NCI-H526 (cell line): Measurements from ENCODE around the gene PICK1.
A peak's percentile ranks its signal among the peaks of the same experiment; 100 is the strongest.
"Not testable (repeated sequence)": the region's sequence is repeated elsewhere in the genome, so short reads cannot be mapped to it uniquely, and the experiment has no call there.

Experiments used
- DNase-seq, 2 experiments: peaks; one replicate each; lab custom pipeline; 2025; lab: John Stamatoyannopoulos, UW

The PICK1 gene

GRCh38 chr22:38030311-38031133 is 26.7 kb upstream of the PICK1 start:
- DNase-seq, result no peak

- no peak for DNase-seq
Measured at GRCh38 chr22:38031491-38031890, 25.7 kb upstream of the PICK1 start.

- no peak for DNase-seq
Measured at GRCh38 chr22:38032681-38033521, 24.3 kb upstream of the PICK1 start.

- DNase-seq, result no peak
Measured at GRCh38 chr22:38033522-38034277, 23.5 kb upstream of the PICK1 start.

- DNase-seq, result no peak
Measured at GRCh38 chr22:38034278-38034882, 22.8 kb upstream of the PICK1 start.

GRCh38 chr22:38034884-38035529 is 22.2 kb upstream of the PICK1 start:
- no peak for DNase-seq

- peak in 1 of 2 experiments; percentile 56 for DNase-seq
Measured at GRCh38 chr22:38035530-38035885, 21.7 kb upstream of the PICK1 start.

- DNase-seq, result no peak
Measured at GRCh38 chr22:38036392-38037062, 20.7 kb upstream of the PICK1 start.

- not testable (repeated sequence) for DNase-seq
Measured at GRCh38 chr22:38037367-38038150, 19.6 kb upstream of the PICK1 start.

- DNase-seq, result no peak
Measured at GRCh38 chr22:38038426-38038825, 18.8 kb upstream of the PICK1 start.

- no peak for DNase-seq
Measured at GRCh38 chr22:38038890-38039812, 18.1 kb upstream of the PICK1 start.

- no peak for DNase-seq
Measured at GRCh38 chr22:38040953-38041759, 16.0 kb upstream of the PICK1 start.

- no peak for DNase-seq
Measured at GRCh38 chr22:38041760-38042487, 15.3 kb upstream of the PICK1 start.

GRCh38 chr22:38042488-38042790 is 14.8 kb upstream of the PICK1 start:
- DNase-seq, result no peak

- DNase-seq, result no peak
Measured at GRCh38 chr22:38043151-38044039, 13.8 kb upstream of the PICK1 start.

- DNase-seq, result no peak
Measured at GRCh38 chr22:38046070-38046748, 11.0 kb upstream of the PICK1 start.
